Calu3 (cell line): ENCODE results near the gene THBS2. TPM values are rescaled to one million over a fixed set of nuclear protein-coding genes. Genes with fewer than 3 reads are reported as not detected.

ENCODE experiments used
- BruUV-seq: library from RNA; stranded (reverse); fragments of 400-500 nt; replicated peaks from 2 replicates; lab custom pipeline; 2021; lab: Mats Ljungman, UMichigan
- CTCF ChIA-PET: fragments of 300-600 bp; sonication (Branson Sonifier 250); formaldehyde crosslinking; loops from one replicate; lab custom pipeline; 2022; ENCODE audit warnings: antibody characterized with exemption; lab: Charles Lee
- DNase-seq: peaks from one replicate; pipeline ENCODE4 v3.0.0; 2022
- H3K27ac Mint-ChIP-seq: one replicate; pipeline ENCODE4 v1.8.0; 2022; ENCODE audit warnings: mixed read lengths; ENCODE audit not compliant: unreplicated experiment
- H3K27me3 Mint-ChIP-seq: one replicate; pipeline ENCODE4 v1.8.0; 2022; ENCODE audit warnings: mixed read lengths; ENCODE audit not compliant: unreplicated experiment
- H3K36me3 Mint-ChIP-seq: one replicate; pipeline ENCODE4 v1.8.0; 2022; ENCODE audit warnings: mild to moderate bottlenecking, moderate library complexity, mixed read lengths; ENCODE audit not compliant: insufficient read depth, unreplicated experiment
- H3K4me1 Mint-ChIP-seq: one replicate; pipeline ENCODE4 v1.8.0; 2022; ENCODE audit warnings: mild to moderate bottlenecking, low read depth, mixed read lengths; ENCODE audit not compliant: unreplicated experiment
- H3K4me3 Mint-ChIP-seq: one replicate; pipeline ENCODE4 v1.8.0; 2022; ENCODE audit warnings: mild to moderate bottlenecking, low read depth, moderate library complexity, mixed read lengths; ENCODE audit not compliant: unreplicated experiment
- H3K9me3 Mint-ChIP-seq: one replicate; pipeline ENCODE4 v1.8.0; 2022; ENCODE audit warnings: low read depth, mixed read lengths; ENCODE audit not compliant: unreplicated experiment
- intact Hi-C: fragments of 100-400 bp; cut with micrococcal nuclease; formaldehyde crosslinking; loops from one replicate; pipeline ENCODE4 v1.10.0; 2022; ENCODE audit not compliant: unreplicated experiment
- total RNA-seq: library from RNA; stranded (reverse); gene quantifications from 2 replicates; pipeline ENCODE4 v1.2.3, GENCODE V29; 2022
- TF ChIP-seq, protein P1 (sequence below): fragments of 200-600 bp; IDR thresholded peaks from one replicate; pipeline ENCODE4 v1.8.0; 2022; ENCODE audit warnings: antibody characterized with exemption; ENCODE audit not compliant: unreplicated experiment

The THBS2 gene
- total RNA-seq, 1 experiment from 2014 or later, result not detected

DNA sequence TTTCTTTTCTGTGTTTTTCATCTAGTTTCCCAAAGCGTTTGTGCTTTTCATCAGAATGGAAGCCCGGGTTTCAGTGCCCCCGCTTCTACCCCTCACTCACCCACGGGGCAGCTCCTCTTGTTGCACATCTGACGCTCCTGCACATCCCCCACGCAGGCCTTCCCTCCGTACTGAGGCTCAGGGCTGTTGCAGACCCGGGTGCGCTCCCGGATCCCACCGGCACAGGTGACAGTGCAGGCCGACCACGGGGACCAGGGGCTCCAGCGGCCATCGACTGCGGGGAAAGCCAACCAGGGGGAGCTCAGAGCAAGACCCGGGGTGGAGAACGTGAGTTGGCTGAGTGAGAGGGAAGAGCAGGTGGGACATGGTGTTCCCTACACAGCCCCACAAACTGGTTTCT, 19.0 kb downstream of the THBS2 start:
- no peak for DNase-seq
- TF ChIP-seq, protein P1, sequence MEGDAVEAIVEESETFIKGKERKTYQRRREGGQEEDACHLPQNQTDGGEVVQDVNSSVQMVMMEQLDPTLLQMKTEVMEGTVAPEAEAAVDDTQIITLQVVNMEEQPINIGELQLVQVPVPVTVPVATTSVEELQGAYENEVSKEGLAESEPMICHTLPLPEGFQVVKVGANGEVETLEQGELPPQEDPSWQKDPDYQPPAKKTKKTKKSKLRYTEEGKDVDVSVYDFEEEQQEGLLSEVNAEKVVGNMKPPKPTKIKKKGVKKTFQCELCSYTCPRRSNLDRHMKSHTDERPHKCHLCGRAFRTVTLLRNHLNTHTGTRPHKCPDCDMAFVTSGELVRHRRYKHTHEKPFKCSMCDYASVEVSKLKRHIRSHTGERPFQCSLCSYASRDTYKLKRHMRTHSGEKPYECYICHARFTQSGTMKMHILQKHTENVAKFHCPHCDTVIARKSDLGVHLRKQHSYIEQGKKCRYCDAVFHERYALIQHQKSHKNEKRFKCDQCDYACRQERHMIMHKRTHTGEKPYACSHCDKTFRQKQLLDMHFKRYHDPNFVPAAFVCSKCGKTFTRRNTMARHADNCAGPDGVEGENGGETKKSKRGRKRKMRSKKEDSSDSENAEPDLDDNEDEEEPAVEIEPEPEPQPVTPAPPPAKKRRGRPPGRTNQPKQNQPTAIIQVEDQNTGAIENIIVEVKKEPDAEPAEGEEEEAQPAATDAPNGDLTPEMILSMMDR, result no peak
- intact Hi-C loops, result no loop called here
- no peaks in the 10 kb centered on the region for H3K36me3 Mint-ChIP-seq
- CTCF ChIA-PET, result no interaction called here
- H3K27ac Mint-ChIP-seq, result peak overlapping the region; percentile 11
- no peak overlapping the region for H3K4me3 Mint-ChIP-seq
- no peaks in the 10 kb centered on the region for H3K27me3 Mint-ChIP-seq
- no peaks in the 10 kb centered on the region for H3K4me1 Mint-ChIP-seq
- BruUV-seq, result no TSS peak
- peaks cover 18% of the 10 kb centered on the region for H3K9me3 Mint-ChIP-seq

DNA sequence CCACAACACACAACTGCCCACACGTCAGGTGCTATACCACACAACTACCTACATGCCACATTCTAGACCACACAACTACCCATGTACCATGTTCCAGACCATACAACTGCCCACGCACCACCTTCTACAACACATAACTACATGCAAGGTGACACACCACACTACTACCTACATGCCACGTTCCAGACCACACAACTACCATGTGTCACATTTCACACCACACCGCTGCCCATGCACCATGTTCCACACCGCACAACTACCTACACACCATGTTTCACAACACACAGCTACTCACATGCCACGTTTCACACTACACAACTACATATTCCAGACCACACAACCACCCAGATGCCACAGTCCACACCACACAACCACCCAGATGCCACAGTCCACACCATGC, 19.8 kb downstream of the THBS2 start:
- Mint-ChIP-seq H3K4me1 (no peaks in the 10 kb centered on the region), H3K9me3 (peaks cover 18% of the 10 kb centered on the region), H3K27ac (peak overlapping the region; percentile 11), H3K36me3 (no peaks in the 10 kb centered on the region), H3K4me3 (no peak overlapping the region), H3K27me3 (no peaks in the 10 kb centered on the region)
- BruUV-seq, result no TSS peak
- TF ChIP-seq, protein P1, result no peak
- DNase-seq, result no peak
- CTCF ChIA-PET, result no interaction called here
- intact Hi-C loops, result no loop called here

DNA sequence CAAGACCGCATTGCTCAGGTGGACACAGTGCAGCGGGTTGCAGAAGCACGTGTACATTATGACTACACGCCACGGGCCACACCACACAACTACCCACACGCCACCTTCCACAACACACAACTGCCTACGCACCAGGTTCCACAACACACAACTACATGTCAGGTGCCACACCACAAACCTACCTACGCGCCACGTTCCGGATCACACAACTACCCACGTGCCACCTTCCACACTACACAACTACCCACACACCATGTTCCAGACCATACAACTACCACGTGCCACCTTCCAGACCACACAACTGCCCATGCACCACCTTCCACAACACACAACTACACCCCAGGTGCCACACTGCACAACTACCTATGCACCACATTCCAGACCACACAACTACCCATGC, 20.5 kb downstream of the THBS2 start:
- no peaks in the 10 kb centered on the region for H3K36me3 Mint-ChIP-seq
- TF ChIP-seq, protein P1, result no peak
- intact Hi-C loops, result no loop called here
- CTCF ChIA-PET, result no interaction called here
- H3K9me3 Mint-ChIP-seq, result peaks cover 18% of the 10 kb centered on the region
- H3K4me3 Mint-ChIP-seq, result no peak overlapping the region
- no peak for DNase-seq
- no TSS peak for BruUV-seq
- H3K27ac Mint-ChIP-seq, result no peak overlapping the region
- H3K4me1 Mint-ChIP-seq, result peaks cover 2% of the 10 kb centered on the region
- no peaks in the 10 kb centered on the region for H3K27me3 Mint-ChIP-seq

DNA sequence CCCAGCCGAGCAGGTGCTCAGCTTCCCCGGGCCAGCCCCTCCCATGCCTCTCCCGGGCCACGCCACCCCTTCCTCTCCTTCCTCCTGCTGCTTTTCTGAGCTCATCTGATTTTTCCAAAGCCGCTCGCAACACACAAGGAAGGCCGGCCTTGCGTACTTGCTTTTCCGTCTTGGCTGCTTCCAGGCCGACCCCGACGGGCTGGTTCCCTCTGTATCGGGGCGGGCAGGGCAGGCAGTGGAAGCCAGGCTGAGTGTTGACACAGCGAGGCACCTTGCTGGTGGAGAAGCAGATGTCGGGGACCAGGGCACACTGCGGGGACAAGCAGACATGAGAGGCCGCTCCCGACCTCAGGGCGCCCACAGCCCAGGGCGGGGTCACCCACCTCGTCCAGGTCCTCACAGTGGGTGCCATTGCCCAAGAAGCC, 21.1 kb downstream of the THBS2 start:
- Mint-ChIP-seq H3K27ac (no peak overlapping the region), H3K27me3 (no peaks in the 10 kb centered on the region), H3K4me3 (no peak overlapping the region), H3K9me3 (peaks cover 18% of the 10 kb centered on the region), H3K4me1 (peaks cover 7% of the 10 kb centered on the region), H3K36me3 (no peaks in the 10 kb centered on the region)
- CTCF ChIA-PET, result no interaction called here
- intact Hi-C loops, result no loop called here
- DNase-seq, result no peak
- TF ChIP-seq, protein P1, result no peak
- BruUV-seq, result no TSS peak
